Activated CD4-positive, alpha-beta T cell treated with anti-CD3 and anti-CD28 coated beads, Interleukin-2, amount 10 ng/mL, durations not matched to agents 7 days and 5 days (primary cell): ENCODE measurements around the gene FAM241B. TPM values are rescaled to one million over a fixed set of nuclear protein-coding genes. Genes with fewer than 3 reads are reported as not detected.

Experiments used
- CTCF ChIA-PET: fragments of 350-600 bp; sonication (Branson Sonifier 250); formaldehyde crosslinking; loops from one replicate; lab custom pipeline; 2021; ENCODE audit warnings: antibody characterized with exemption; lab: Charles Lee
- POLR2A ChIA-PET: fragments of 350-600 bp; sonication (Branson Sonifier 250); formaldehyde crosslinking; loops from one replicate; lab custom pipeline; 2021; ENCODE audit warnings: antibody characterized with exemption; lab: Charles Lee
- DNase-seq: peaks from one replicate; pipeline ENCODE4 v3.0.0-alpha.2; 2020
- H3K27ac Mint-ChIP-seq: one replicate; pipeline ENCODE4 v1.8.0; 2021; ENCODE audit warnings: mild to moderate bottlenecking, moderate library complexity, mixed read lengths
- H3K27me3 Mint-ChIP-seq: one replicate; pipeline ENCODE4 v1.8.0; 2021; ENCODE audit warnings: mixed read lengths
- H3K36me3 Mint-ChIP-seq: one replicate; pipeline ENCODE4 v1.8.0; 2021; ENCODE audit warnings: low read depth, mixed read lengths
- H3K4me1 Mint-ChIP-seq: one replicate; pipeline ENCODE4 v1.8.0; 2021; ENCODE audit warnings: mixed read lengths
- H3K4me3 Mint-ChIP-seq: one replicate; pipeline ENCODE4 v1.8.0; 2021; ENCODE audit warnings: mild to moderate bottlenecking, moderate library complexity, mixed read lengths
- H3K9me3 Mint-ChIP-seq: one replicate; pipeline ENCODE4 v1.8.0; 2021; ENCODE audit warnings: mixed read lengths
- total RNA-seq, 2 experiments: library from RNA; stranded (reverse); gene quantifications; one replicate each; pipeline ENCODE4 v1.2.3, GENCODE V29; 2021

The FAM241B gene
- total RNA-seq, 2 experiments from 2014 or later, result 3.4 to 4.2 TPM

- Mint-ChIP-seq H3K4me1 (no peaks in the 10 kb centered on the region), H3K36me3 (no peaks in the 10 kb centered on the region), H3K27ac (no peak overlapping the region), H3K27me3 (no peaks in the 10 kb centered on the region), H3K4me3 (no peak overlapping the region), H3K9me3 (no peaks in the 10 kb centered on the region)
- peak; percentile 53 for DNase-seq
- POLR2A ChIA-PET, result interaction anchor here (0.8 kb wide), 1 partner anchor 122 kb away, joined by 3 read pairs; no protein-coding TSS in a partner anchor
- CTCF ChIA-PET, result interaction anchor here (0.7 to 4.4 kb wide), 4 partner anchors 62 to 229 kb away, joined by 3 to 39 read pairs (median 4); no protein-coding TSS in a partner anchor
Observed at GRCh38 chr10:69636626-69637605, 6.9 kb downstream of the FAM241B start.

- no peaks in the 10 kb centered on the region for H3K9me3 Mint-ChIP-seq
- H3K27me3 Mint-ChIP-seq, result no peaks in the 10 kb centered on the region
- DNase-seq, result no peak
- no peak overlapping the region for H3K27ac Mint-ChIP-seq
- no peak overlapping the region for H3K4me3 Mint-ChIP-seq
- H3K36me3 Mint-ChIP-seq, result no peaks in the 10 kb centered on the region
- ChIA-PET POLR2A (no interaction called here), CTCF (interaction anchor here (0.7 to 1.5 kb wide), 3 partner anchors 9 to 124 kb away, joined by 3 to 5 read pairs (median 3); partner anchors contain the start of gene FAM241B)
- H3K4me1 Mint-ChIP-seq, result no peaks in the 10 kb centered on the region
Observed at GRCh38 chr10:69638642-69639041, 8.6 kb downstream of the FAM241B start.

- ChIA-PET CTCF (interaction anchor here (0.9 to 1.5 kb wide), 5 partner anchors 10 to 247 kb away, joined by 3 to 5 read pairs (median 4); partner anchors contain the start of gene FAM241B), POLR2A (no interaction called here)
- H3K27ac Mint-ChIP-seq, result no peak overlapping the region
- no peaks in the 10 kb centered on the region for H3K4me1 Mint-ChIP-seq
- no peaks in the 10 kb centered on the region for H3K27me3 Mint-ChIP-seq
- DNase-seq, result peak; percentile 78
- H3K4me3 Mint-ChIP-seq, result no peak overlapping the region
- H3K9me3 Mint-ChIP-seq, result no peaks in the 10 kb centered on the region
- H3K36me3 Mint-ChIP-seq, result no peaks in the 10 kb centered on the region
Observed at GRCh38 chr10:69639291-69640195, 9.5 kb downstream of the FAM241B start.

- no peak for DNase-seq
- Mint-ChIP-seq H3K36me3 (no peaks in the 10 kb centered on the region), H3K27me3 (no peaks in the 10 kb centered on the region), H3K27ac (no peak overlapping the region), H3K4me3 (no peak overlapping the region), H3K4me1 (no peaks in the 10 kb centered on the region), H3K9me3 (no peaks in the 10 kb centered on the region)
- ChIA-PET CTCF (interaction anchor here (0.8 to 1.2 kb wide), 6 partner anchors 12 to 247 kb away, joined by 3 to 6 read pairs (median 4); no protein-coding TSS in a partner anchor), POLR2A (no interaction called here)
Observed at GRCh38 chr10:69640196-69640980, 10.3 kb downstream of the FAM241B start.

GRCh38 chr10:69641261-69641980 lies 11.4 kb downstream of the FAM241B start:
- Mint-ChIP-seq H3K9me3 (no peaks in the 10 kb centered on the region), H3K4me1 (no peaks in the 10 kb centered on the region), H3K36me3 (no peaks in the 10 kb centered on the region), H3K27ac (no peak overlapping the region), H3K4me3 (no peak overlapping the region), H3K27me3 (no peaks in the 10 kb centered on the region)
- CTCF ChIA-PET, result interaction anchor here (0.6 to 4.2 kb wide), 6 partner anchors 9 to 126 kb away, joined by 3 to 18 read pairs (median 4); no protein-coding TSS in a partner anchor
- no peak for DNase-seq
- POLR2A ChIA-PET, result no interaction called here

GRCh38 chr10:69642747-69643146 lies 12.7 kb downstream of the FAM241B start:
- no peak overlapping the region for H3K4me3 Mint-ChIP-seq
- no peaks in the 10 kb centered on the region for H3K27me3 Mint-ChIP-seq
- H3K36me3 Mint-ChIP-seq, result no peaks in the 10 kb centered on the region
- no peaks in the 10 kb centered on the region for H3K4me1 Mint-ChIP-seq
- ChIA-PET POLR2A (no interaction called here), CTCF (interaction anchor here (0.5 to 4.9 kb wide), 5 partner anchors 11 to 239 kb away, joined by 3 to 18 read pairs (median 10); no protein-coding TSS in a partner anchor)
- no peaks in the 10 kb centered on the region for H3K9me3 Mint-ChIP-seq
- no peak for DNase-seq
- no peak overlapping the region for H3K27ac Mint-ChIP-seq

GRCh38 chr10:69643779-69644657 lies 14.0 kb downstream of the FAM241B start:
- H3K27ac Mint-ChIP-seq, result no peak overlapping the region
- CTCF ChIA-PET, result interaction anchor here (0.6 to 4.9 kb wide), 7 partner anchors 9 to 135 kb away, joined by 3 to 18 read pairs (median 10); partner anchors contain the start of gene FAM241B

GRCh38 chr10:69644658-69645295 lies 14.7 kb downstream of the FAM241B start:
- POLR2A ChIA-PET, result interaction anchor here (0.6 kb wide), 1 partner anchor 196 kb away, joined by 3 read pairs; no protein-coding TSS in a partner anchor
- Mint-ChIP-seq H3K4me3 (no peak overlapping the region), H3K4me1 (peaks cover 2% of the 10 kb centered on the region), H3K27ac (no peak overlapping the region), H3K27me3 (no peaks in the 10 kb centered on the region), H3K36me3 (no peaks in the 10 kb centered on the region), H3K9me3 (no peaks in the 10 kb centered on the region)
- CTCF ChIA-PET, result interaction anchor here (0.9 to 4.9 kb wide), 7 partner anchors 9 to 136 kb away, joined by 4 to 18 read pairs (median 10); partner anchors contain the start of gene FAM241B
- DNase-seq, result peak; percentile 49

More at GRCh38 chr10:69643779-69644657, 14.0 kb downstream of the FAM241B start:
- no peaks in the 10 kb centered on the region for H3K27me3 Mint-ChIP-seq
- DNase-seq, result no peak
- no peaks in the 10 kb centered on the region for H3K4me1 Mint-ChIP-seq
- H3K36me3 Mint-ChIP-seq, result no peaks in the 10 kb centered on the region
- no peaks in the 10 kb centered on the region for H3K9me3 Mint-ChIP-seq
- no peak overlapping the region for H3K4me3 Mint-ChIP-seq
- POLR2A ChIA-PET, result interaction anchor here (0.6 kb wide), 1 partner anchor 195 kb away, joined by 3 read pairs; no protein-coding TSS in a partner anchor

- Mint-ChIP-seq H3K4me3 (no peak overlapping the region), H3K4me1 (peaks cover 9% of the 10 kb centered on the region), H3K27me3 (no peaks in the 10 kb centered on the region), H3K9me3 (no peaks in the 10 kb centered on the region), H3K27ac (no peak overlapping the region), H3K36me3 (no peaks in the 10 kb centered on the region)
- ChIA-PET POLR2A (no interaction called here), CTCF (interaction anchor here (0.9 to 4.9 kb wide), 5 partner anchors 8 to 130 kb away, joined by 4 to 18 read pairs (median 10); no protein-coding TSS in a partner anchor)
- DNase-seq, result no peak
Observed at GRCh38 chr10:69645296-69646184, 15.5 kb downstream of the FAM241B start.
